GM23248 (cell line): ENCODE results near the gene SLC25A26. TPM values are rescaled to one million over a fixed set of nuclear protein-coding genes. Genes with fewer than 3 reads are reported as not detected.

Experiments used
- DNase-seq: peaks from one replicate; pipeline ENCODE4 v3.0.0-alpha.2; 2015
- H2AFZ ChIP-seq: fragments of 200-600 bp; sonication (generic); 2 replicates; pipeline ENCODE4 v1.6.1; 2016; ENCODE audit warnings: antibody characterized with exemption
- H3F3A ChIP-seq: fragments of 200-600 bp; sonication (generic); 2 replicates; pipeline ENCODE4 v1.6.1; 2016; ENCODE audit warnings: mild to moderate bottlenecking, antibody characterized with exemption, mixed run types; ENCODE audit not compliant: insufficient read depth
- H3K27ac ChIP-seq: fragments of 200-600 bp; sonication (generic); 2 replicates; pipeline ENCODE4 v1.5.1; 2016; ENCODE audit warnings: mild to moderate bottlenecking
- H3K27me3 ChIP-seq: fragments of 200-600 bp; sonication (generic); replicated peaks from 2 replicates; pipeline ENCODE4 v1.6.1; 2016; ENCODE audit warnings: mild to moderate bottlenecking; ENCODE audit not compliant: insufficient read depth
- H3K36me3 ChIP-seq: fragments of 200-600 bp; sonication (generic); 2 replicates; pipeline ENCODE4 v1.6.1; 2016; ENCODE audit warnings: low read depth, mild to moderate bottlenecking
- H3K4me1 ChIP-seq: fragments of 200-600 bp; sonication (generic); 2 replicates; pipeline ENCODE4 v1.6.1; 2016; ENCODE audit warnings: mild to moderate bottlenecking; ENCODE audit not compliant: insufficient read depth
- H3K4me2 ChIP-seq: fragments of 200-600 bp; sonication (generic); one replicate; pipeline ENCODE4 v1.6.1; 2016; ENCODE audit warnings: mild to moderate bottlenecking; ENCODE audit not compliant: unreplicated experiment
- H3K4me3 ChIP-seq: fragments of 200-600 bp; sonication (generic); 2 replicates; pipeline ENCODE4 v1.5.1; 2016; ENCODE audit warnings: mild to moderate bottlenecking
- H3K79me2 ChIP-seq: fragments of 200-600 bp; sonication (generic); 2 replicates; pipeline ENCODE4 v1.6.1; 2016; ENCODE audit warnings: mild to moderate bottlenecking; ENCODE audit not compliant: insufficient read depth
- H3K9ac ChIP-seq: fragments of 200-600 bp; sonication (generic); 2 replicates; pipeline ENCODE4 v1.6.1; 2016; ENCODE audit warnings: mild to moderate bottlenecking
- H3K9me2 ChIP-seq: fragments of 200-600 bp; sonication (generic); 2 replicates; pipeline ENCODE4 v1.6.1; 2016; ENCODE audit warnings: mixed run types, mild to moderate bottlenecking, moderate library complexity; ENCODE audit not compliant: insufficient read depth
- H3K9me3 ChIP-seq: fragments of 200-600 bp; sonication (generic); one replicate; pipeline ENCODE4 v1.6.1; 2017; ENCODE audit warnings: low read depth
- H4K20me1 ChIP-seq: fragments of 200-600 bp; sonication (generic); 2 replicates; pipeline ENCODE4 v1.6.0; 2016; ENCODE audit not compliant: insufficient read depth
- EZH2 ChIP-seq: fragments of 200-600 bp; sonication (generic); IDR thresholded peaks from 2 replicates; pipeline ENCODE4 v1.6.1; 2018; ENCODE audit warnings: antibody characterized with exemption, mild to moderate bottlenecking; ENCODE audit not compliant: insufficient read depth, poor library complexity, severe bottlenecking
- EZH2phosphoT487 ChIP-seq: fragments of 200-600 bp; sonication (generic); IDR thresholded peaks from 2 replicates; pipeline ENCODE4 v1.6.1; 2018; ENCODE audit warnings: antibody characterized with exemption, moderate library complexity, mild to moderate bottlenecking, low read depth; ENCODE audit not compliant: insufficient read depth
- WGBS, 2 experiments: methylation state at CpG; one replicate each; pipeline ENCODE4 v1.1.6; 2015 to 2017; ENCODE audit warnings: low lambda C conversion rate in 2 of 2, low coverage in 1 of 2; ENCODE audit errors: missing lambda C conversion rate in 2 of 2; 5-methylcytosine and 5-hydroxymethylcytosine counted together
- in situ Hi-C: fragments of 300-500 bp; cut with MboI; formaldehyde crosslinking; loops from 2 replicates; pipeline ENCODE4 v1.15.0; 2020
- polyA plus RNA-seq: library from polyadenylated mRNA; unstranded; fragments of >200 nt; fragmentation: Nextera tagmentation; extraction: Ambion mirVana; gene quantifications from 2 replicates; pipeline ENCODE4 v1.2.1, GENCODE V29; 2016
- total RNA-seq: library from RNA; depleted of rRNA; stranded (reverse); fragments of >200 nt; shearing (Covaris generic); gene quantifications from 2 replicates; pipeline ENCODE4 v1.2.3, GENCODE V29; 2014

SLC25A26 gene
- total and polyA plus RNA-seq, 2 experiments from 2014 or later, result 25.2 to 26.9 TPM

DNA sequence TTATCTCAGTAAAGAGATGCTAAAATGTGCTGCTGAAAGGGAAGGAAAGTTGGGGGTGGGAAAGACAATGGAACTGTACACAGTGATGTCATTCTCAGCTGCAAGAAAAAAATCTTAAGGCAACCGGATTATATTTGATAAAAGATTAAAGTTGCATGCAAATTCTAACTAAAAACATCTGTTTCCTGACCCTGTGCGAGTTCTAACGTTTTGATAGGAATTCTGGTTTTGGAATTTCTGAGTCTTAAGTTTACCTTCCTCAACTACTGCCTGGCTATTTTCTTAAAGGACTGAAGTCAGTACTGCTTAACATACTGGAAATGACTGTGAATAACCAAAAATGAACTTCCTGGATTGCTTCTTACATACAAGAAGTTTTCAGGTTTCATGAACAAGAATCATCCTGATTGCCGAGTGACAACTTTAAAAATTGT is 115.5 kb downstream of the SLC25A26 start:
- Histone ChIP-seq H3K27me3 (no peaks in the 10 kb centered on the region), H2AFZ (no peak overlapping the region), H3K27ac (no peak overlapping the region), H3K79me2 (no peaks in the 10 kb centered on the region), H3K4me2 (peak overlapping the region; percentile 15), H3K9me3 (no peaks in the 10 kb centered on the region), H3K4me3 (no peak overlapping the region), H3K4me1 (peaks cover 13% of the 10 kb centered on the region; the same call in 1 of the 2 replicates), H4K20me1 (no peaks in the 10 kb centered on the region), H3F3A (peaks cover 24% of the 10 kb centered on the region; the same call in 1 of the 2 replicates), H3K9ac (no peak overlapping the region), H3K36me3 (no peaks in the 10 kb centered on the region), H3K9me2 (no peaks in the 10 kb centered on the region)
- TF ChIP-seq EZH2phosphoT487 (no peak), EZH2 (no peak)
- 13 to 19% methylated on average over 4 of the region's 4 CpGs for WGBS, 2 experiments
- peak; percentile 12 for DNase-seq
- in situ Hi-C loops, result no loop called here

DNA sequence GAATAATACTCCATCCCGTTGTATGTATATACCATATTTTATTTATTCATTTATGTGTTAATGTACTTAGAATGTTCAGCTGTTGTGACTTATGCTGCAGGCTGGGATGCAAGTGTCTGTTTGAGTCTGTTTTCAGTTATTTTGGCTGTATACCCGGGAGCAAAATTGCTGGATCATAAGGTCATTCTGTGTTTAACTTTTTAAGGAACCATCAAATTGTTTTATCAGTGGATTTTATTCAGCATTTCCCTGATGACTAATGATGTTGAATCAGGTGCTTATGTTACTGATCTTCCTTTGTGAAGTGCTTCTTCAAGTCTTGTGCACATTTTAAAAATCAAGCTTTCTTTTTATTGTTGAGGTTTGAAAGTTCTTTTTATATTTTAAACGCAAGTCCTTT is 118.1 kb downstream of the SLC25A26 start:
- H4K20me1 ChIP-seq, result no peaks in the 10 kb centered on the region
- no peaks in the 10 kb centered on the region for H3K79me2 ChIP-seq
- in situ Hi-C loops, result no loop called here
- H3K4me2 ChIP-seq, result no peak overlapping the region
- peaks cover 13% of the 10 kb centered on the region; the same call in 1 of the 2 replicates for H3K4me1 ChIP-seq
- 18 to 30% methylated on average over 3 of the region's 3 CpGs for WGBS, 2 experiments
- H3K9me3 ChIP-seq, result no peaks in the 10 kb centered on the region
- H3K9ac ChIP-seq, result no peak overlapping the region
- no peak overlapping the region for H3K4me3 ChIP-seq
- peaks cover 24% of the 10 kb centered on the region; the same call in 1 of the 2 replicates for H3F3A ChIP-seq
- no peak overlapping the region for H2AFZ ChIP-seq
- no peaks in the 10 kb centered on the region for H3K36me3 ChIP-seq
- peak; percentile 39 for DNase-seq
- H3K27ac ChIP-seq, result no peak overlapping the region
- no peaks in the 10 kb centered on the region for H3K9me2 ChIP-seq
- TF ChIP-seq EZH2, result no peak
- no peak for TF ChIP-seq EZH2phosphoT487
- H3K27me3 ChIP-seq, result no peaks in the 10 kb centered on the region

DNA sequence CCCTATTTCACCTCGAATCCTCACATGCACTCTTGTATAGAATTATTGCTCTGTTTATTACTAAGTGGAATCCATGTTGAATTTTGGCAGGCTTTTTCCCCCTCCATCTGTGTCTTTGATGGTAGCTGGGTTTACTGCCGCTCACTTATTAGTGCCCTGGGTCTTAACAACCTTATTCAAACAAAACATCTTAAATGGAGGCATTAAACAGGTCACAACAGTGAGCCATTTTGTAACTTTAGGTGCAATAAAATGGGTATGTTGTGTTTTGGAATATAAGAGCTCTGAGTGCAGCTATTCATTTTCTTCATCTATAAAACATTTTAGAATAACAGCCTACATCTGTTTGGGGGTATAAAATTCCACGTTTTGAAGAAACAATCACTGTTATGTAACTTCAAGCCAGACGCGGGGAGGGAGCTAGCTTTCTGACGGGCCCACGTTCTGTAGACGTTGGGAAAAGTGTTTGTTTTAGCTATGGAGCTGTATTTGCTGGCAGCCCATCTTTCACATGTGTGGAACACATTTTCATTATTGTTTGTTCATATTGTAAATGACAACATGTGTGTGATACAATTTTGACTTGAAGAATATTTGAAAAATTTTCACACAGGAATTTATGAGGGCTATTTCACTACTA is 122.0 kb downstream of the SLC25A26 start:
- no peaks in the 10 kb centered on the region for H3K79me2 ChIP-seq
- no peaks in the 10 kb centered on the region for H3K9me2 ChIP-seq
- H3K9me3 ChIP-seq, result no peaks in the 10 kb centered on the region
- H2AFZ ChIP-seq, result no peak overlapping the region
- H3K27me3 ChIP-seq, result no peaks in the 10 kb centered on the region
- H3K9ac ChIP-seq, result no peak overlapping the region
- H3F3A ChIP-seq, result 0 out of 2 replicates have a peak, but pooled peaks cover 17% of the 10 kb centered on the region
- H3K4me2 ChIP-seq, result no peak overlapping the region
- WGBS, 2 experiments, result 49% methylated on average over 8 of the region's 8 CpGs
- no peak for DNase-seq
- no peaks in the 10 kb centered on the region for H3K36me3 ChIP-seq
- peaks cover 11% of the 10 kb centered on the region; the same call in 1 of the 2 replicates for H3K4me1 ChIP-seq
- H3K27ac ChIP-seq, result no peak overlapping the region
- no peak for TF ChIP-seq EZH2phosphoT487
- no peak for TF ChIP-seq EZH2
- no peaks in the 10 kb centered on the region for H4K20me1 ChIP-seq
- in situ Hi-C loops, result no loop called here
- no peak overlapping the region for H3K4me3 ChIP-seq

DNA sequence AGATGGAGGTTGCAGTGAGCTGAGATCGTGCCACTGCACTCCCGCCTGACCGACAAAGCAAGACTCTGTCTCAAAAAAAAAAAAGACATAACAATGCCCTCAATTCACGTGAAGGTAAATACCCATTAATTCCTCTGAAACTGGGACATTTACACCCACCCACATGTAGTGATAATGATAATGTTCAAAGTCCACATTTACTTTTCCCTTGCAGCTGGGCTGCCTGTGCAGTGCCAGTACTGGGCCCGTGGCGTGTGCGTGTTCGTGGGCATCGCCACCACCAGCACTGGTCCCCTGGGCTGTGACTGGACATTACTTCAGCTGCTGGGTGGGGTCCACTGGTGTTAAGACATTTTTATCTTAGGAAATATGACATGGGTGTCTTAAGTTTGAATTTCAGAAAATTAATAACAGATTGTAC is 123.6 kb downstream of the SLC25A26 start:
- WGBS, 2 experiments, result 44 to 48% methylated on average over 9 of the region's 9 CpGs
- Histone ChIP-seq H3K4me3 (no peak overlapping the region), H2AFZ (no peak overlapping the region), H3K36me3 (no peaks in the 10 kb centered on the region), H3K27me3 (no peaks in the 10 kb centered on the region), H3K4me2 (no peak overlapping the region), H3K9me3 (no peaks in the 10 kb centered on the region), H3K79me2 (no peaks in the 10 kb centered on the region), H3F3A (0 out of 2 replicates have a peak, but pooled peaks cover 5% of the 10 kb centered on the region), H3K9ac (no peak overlapping the region), H3K9me2 (no peaks in the 10 kb centered on the region), H3K27ac (no peak overlapping the region), H3K4me1 (peaks cover 6% of the 10 kb centered on the region; the same call in 1 of the 2 replicates), H4K20me1 (no peaks in the 10 kb centered on the region)
- no peak for TF ChIP-seq EZH2
- TF ChIP-seq EZH2phosphoT487, result no peak
- in situ Hi-C loops, result no loop called here
- DNase-seq, result no peak
